GM19324 (cell line): ENCODE data around the gene SLC22A31.

ENCODE experiments used
- ATAC-seq: cut with Tn5 transposase; IDR thresholded peaks from one replicate; pipeline ENCODE4 v1.9.1; 2021; ENCODE audit warnings: mild to moderate bottlenecking, moderate library complexity; ENCODE audit not compliant: unreplicated experiment, low FRiP score

The SLC22A31 gene

GRCh38 chr16:89183975-89184676, 16.2 kb downstream of the SLC22A31 start:
- ATAC-seq, result no peak

DNA sequence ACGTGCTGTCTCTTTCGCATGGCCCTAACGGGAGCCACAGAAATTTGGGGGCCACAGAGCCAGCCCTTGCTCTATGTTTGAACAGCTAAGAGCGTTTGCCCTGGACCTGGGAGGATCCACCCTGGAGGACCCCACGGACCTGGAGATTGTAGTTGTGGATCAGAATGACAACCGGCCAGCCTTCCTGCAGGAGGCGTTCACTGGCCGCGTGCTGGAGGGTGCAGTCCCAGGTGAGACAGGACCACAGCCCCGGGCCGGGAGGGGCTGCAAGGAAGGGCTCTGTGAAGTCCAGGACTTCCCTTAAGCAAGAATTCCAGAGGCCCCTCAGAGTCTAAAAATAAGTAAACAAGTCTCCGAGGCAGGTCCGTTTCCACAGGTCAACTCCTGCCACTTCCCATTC, 16.9 kb downstream of the SLC22A31 start:
- no peak for ATAC-seq

DNA sequence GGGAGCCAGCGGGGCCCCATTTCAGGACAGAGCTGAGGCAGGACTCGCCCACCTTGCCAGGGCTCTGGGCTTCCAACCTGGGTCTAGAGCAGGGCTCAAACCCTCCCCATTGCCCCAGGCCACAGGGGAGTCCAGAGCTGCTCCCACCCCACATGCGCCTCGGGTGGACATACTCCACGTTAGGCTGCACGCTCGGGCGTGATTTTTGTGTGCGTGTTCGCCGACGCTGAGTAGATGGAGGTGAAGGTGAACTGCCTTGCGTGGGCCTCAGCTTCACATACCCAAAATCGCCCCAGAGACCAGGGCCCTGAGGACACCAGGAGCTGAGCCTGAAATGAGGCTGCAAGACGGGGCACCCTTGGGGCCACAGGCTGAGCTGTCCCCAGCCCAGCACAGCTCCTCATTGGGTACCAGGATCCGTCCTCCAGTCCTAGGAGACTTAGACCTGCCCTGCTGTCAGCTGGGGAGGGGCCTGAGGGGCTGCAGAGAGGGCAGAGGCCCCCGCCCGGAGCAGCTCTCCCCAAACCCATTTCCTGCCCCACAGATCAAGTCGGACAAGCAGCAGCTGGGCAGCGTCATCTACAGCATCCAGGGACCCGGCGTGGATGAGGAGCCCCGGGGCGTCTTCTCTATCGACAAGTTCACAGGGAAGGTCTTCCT, 20.6 kb downstream of the SLC22A31 start:
- no peak for ATAC-seq

DNA sequence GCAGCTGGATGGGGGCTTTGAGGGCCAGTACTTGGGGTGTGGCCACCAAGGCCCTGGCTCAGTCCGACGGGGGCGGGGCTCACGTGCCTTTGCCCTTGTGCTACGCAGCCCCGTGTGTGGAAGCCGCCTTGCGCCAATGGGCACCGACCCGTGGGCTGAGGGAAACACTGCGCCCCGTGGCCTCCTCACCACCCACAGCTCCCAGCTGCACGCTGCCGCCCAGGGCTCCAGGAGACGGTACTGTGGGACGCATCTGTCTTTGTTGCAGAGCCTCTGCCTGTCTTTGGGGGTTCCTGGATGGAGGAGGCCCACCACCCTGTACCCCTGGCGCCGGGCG, 21.2 kb downstream of the SLC22A31 start:
- ATAC-seq, result no peak

GRCh38 chr16:89178453-89179147, 21.7 kb downstream of the SLC22A31 start:
- no peak for ATAC-seq

DNA sequence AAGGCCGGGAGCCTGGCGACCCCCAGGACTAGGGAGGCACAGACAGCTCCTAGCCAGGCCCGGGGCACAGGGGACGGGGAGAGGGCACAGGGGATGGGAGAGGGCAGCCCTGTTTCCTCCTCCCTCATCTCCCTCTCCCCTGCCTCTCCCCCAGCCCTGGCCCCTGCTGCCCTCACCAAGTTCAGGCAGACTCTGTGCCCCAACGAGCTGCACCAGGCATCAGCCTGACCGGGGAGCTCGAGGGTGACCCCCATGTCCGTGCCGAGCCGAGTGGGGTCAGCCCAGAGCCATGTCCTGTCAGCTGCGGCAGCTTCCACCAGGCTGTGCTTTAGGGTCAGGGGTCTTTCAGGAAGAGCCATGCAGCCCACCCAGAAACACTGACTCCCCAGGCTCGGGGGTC, 22.8 kb downstream of the SLC22A31 start:
- ATAC-seq, result no peak

DNA sequence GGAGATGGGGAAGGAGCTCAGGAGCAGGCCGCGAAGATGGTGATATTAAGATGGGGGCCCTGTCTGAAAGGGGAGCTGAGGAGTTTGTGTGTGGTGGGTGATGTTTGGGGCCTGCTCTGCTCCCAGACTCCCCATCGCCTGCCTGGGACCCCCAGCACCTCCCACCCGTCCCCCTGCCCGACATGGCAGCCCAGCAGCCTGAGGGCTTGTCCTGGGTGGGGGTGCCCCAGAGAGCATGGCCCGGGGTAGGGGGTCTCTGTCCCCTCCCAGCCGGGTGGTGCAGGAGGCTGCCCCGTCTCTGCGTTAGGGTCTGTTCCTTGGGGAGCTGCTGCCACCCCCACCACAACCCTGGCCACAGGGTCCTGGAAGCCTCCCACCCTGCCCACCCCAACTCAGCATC, 23.6 kb downstream of the SLC22A31 start:
- ATAC-seq, result no peak

DNA sequence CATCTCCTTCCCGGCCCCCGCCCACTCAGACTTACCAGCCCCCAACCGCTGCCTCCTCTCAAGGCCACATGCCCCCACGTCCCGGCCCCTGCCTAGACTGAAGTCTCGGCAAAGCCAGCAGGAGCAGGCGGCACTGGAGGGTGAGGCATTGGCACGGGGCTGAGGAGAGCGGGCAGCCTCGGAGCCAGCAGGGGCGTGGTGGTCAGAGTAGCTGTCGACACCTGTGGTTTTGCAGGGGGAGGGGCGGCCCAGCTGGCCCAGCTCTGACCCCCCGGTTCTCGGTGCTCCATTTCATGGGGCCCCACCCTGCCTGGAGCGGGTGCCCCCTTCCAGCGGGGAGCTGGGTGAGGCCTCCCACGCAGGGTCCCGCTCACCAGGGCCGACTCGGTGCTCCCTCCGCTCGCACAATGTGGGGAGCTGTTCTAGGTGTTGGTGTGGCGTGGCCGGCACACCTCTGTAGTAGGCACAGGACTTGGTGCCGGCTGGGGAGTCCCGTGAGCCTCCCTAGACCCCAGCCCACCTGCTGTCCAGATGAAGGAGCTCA, 24.1 kb downstream of the SLC22A31 start:
- no peak for ATAC-seq

DNA sequence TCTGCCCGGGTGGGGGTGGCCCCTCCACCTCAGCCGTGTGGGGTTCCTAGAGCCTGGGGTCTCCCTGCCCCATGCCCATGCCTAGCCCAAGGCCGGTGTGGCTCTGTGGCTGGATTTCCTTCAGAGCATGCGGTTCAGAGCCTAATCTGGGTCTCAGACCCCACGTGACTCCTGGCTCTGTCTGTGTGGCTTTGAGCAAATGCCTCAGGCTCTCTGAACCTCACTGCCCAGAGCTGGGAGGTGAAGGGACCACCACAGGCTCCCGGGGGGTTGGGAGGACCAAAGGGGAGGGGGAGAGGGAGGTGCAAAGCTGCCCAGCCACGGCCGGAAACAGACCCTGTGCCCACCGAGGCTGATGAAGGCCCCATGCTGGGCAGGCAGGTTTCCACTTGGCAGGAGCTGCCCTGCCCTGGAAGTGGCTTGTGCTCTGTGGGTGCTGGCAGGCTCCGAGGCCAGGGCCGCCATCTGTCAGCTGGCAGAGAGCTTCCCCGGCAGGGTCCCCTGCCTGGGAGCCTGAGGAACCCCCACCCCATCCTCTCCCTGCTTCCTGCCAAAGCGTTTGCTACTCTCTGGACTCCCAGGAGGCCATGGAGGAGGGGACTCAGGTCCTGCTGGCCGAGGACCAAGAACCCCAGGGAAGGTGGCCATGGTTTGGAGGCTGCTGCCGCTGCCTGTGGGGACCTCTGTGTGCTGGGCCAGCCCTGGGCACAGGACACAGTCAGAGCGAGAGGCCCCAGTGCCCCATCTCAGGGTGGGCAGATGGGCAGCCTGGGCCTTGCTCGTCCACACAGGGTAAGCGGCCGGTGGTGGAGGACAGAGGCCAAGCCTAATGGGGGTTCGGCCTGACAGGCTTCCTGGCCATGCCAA, 24.8 kb downstream of the SLC22A31 start:
- no peak for ATAC-seq

- ATAC-seq, result no peak
Measured at GRCh38 chr16:89174877-89175276, 25.5 kb downstream of the SLC22A31 start.

GRCh38 chr16:89174055-89174827, 26.1 kb downstream of the SLC22A31 start:
- no peak for ATAC-seq

- ATAC-seq, result no peak
Measured at GRCh38 chr16:89173174-89173921, 27.0 kb downstream of the SLC22A31 start.

DNA sequence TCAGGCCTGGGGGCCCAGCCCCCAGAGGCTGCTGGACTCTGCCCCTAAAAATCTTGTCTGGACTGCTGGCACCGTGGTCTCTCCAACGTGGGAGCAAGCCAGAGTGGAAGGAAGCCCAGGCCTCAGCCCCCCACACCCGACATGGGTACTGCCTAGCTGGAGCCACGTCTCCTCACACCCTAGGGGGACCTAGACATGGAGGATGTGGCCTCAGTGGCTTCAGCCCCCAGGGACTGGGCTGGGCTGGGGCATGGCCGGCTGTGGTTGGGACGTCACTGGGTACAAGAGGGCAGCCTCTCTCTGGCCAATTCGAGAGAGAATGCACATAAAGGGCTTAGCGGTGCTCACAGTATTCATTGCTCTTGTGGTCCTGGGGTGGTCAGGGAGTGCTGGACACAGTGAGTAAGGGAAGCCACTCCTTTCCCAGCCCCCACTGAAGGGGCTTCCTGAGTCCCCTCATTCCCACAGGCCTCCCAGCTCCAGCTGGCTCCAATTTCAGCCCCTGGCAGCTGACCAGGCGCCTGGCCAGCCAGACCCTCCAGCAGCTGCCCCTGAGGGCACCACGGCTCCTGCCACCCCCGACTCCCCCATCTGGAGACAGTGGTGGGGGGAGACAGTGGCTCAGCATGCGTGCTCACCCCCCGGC, 27.7 kb downstream of the SLC22A31 start:
- ATAC-seq, result no peak

DNA sequence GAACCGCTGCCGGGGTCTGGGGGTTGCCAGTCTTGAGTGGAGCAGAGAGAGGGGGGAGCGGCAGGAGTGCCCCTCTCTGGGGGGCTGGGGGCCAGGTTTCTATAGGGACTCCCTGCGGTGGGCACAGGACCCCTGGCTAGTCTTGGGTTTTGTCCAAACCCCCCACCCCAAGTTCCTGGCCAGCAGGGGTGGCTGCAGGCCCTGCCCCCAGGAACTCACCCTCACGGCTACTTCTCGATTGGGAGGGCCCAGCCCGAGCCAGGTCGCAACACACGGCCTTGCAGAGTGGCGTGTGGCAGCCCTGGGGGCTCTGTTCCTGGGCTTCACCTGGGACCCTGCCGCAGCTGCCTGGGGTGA, 28.2 kb downstream of the SLC22A31 start:
- no peak for ATAC-seq

DNA sequence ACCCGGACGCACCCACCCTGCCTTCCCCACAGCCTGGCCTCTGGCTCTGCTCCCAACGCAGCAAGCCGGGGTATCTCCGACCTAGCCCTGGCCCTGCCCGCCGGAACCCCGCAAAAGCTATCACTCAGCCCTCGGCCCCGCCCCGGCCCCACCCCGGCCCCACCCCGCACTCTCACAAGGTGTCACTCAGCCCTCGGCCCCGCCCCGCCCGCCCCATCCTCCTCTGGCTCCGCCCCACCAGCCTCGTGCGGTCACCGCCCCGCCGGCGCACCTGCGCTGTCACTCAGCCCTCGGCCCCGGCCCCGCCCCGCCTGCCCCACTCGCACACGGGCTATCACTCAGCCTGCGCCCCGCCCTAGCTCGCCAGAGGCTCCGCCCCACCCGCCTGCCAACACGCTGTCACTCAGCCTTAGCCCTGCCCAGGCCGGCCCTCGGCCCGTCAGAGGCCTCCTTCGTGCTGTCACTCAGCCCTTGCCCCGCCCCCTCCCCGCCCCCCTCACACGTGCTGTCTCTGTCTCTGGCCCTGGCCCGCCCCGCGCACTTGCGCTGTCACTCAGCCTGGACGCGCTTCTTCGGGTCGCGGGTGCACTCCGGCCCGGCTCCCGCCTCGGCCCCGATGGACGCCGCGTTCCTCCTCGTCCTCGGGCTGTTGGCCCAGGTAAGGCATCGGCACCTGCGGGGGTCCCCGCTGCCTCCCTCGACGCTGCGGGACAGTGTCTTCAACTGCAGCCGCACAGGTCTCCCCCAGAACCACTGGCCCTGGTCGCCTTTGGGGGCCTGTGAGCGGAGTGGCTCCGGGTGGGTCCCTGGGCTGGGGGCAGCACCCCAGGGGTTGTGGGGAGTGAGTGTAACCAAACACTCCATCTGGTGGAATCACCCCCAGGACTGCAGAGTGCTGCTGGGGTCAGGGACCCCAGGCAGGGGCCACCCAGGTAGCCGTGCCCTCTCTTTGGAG, 28.8 kb downstream of the SLC22A31 start, which contains the start of gene CDH15:
CDH15 (plus strand) TSS at position 533 of the 955 bp plus-strand sequence; CDS start at position 617, 84 bp downstream.
- ATAC-seq, result peak; percentile 78

GRCh38 chr16:89170346-89171215, 29.8 kb downstream of the SLC22A31 start:
- ATAC-seq, result no peak

DNA sequence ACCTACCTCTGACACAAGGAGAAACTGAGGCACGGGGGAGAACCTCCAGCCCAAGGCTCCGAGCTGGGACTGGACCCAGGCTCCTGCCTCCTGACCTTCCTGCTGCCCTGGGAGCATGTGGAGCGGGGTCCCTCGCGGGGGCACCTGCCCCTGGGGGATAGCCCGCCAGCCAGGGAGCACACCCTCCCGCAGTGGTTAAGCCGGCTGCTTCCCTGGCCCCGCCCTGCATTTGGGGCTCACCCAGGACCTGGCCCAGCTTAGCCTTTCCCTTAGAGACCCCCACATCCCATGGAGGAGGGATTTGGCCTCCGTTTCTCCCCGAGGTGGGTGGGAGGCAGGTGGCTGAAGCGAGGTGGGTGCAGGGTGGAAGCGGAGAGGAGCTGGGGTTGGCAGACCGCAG, 30.6 kb downstream of the SLC22A31 start:
- no peak for ATAC-seq
